HepG2 (cell line): Measurements from ENCODE around the gene DNAJC12. TPM values are rescaled to one million over a fixed set of nuclear protein-coding genes. Genes with fewer than 3 reads are reported as not detected.
A peak's percentile ranks its signal among the peaks of the same experiment; 100 is the strongest.

Experiments used
- ARID3A ChIP-seq: IDR thresholded peaks from 2 replicates; pipeline ENCODE4 v1.6.1; 2012; ENCODE audit warnings: low read depth, low read length, improper control_type of control experiment
- ARNT2 ChIP-seq: sonication (generic); formaldehyde crosslinking; IDR thresholded peaks from 2 replicates; pipeline ENCODE4 v1.8.0; 2022; ENCODE audit warnings: mild to moderate bottlenecking, low read depth, missing genetic modification reagents, moderate library complexity
- BRCA1 ChIP-seq: sonication (generic); formaldehyde crosslinking; IDR thresholded peaks from 2 replicates; pipeline ENCODE4 v1.4.0; 2020; ENCODE audit warnings: missing genetic modification reagents
- CHD4 ChIP-seq: fragments of 200-600 bp; sonication (generic); IDR thresholded peaks from 2 replicates; pipeline ENCODE4 v1.7.0; 2017; ENCODE audit warnings: mild to moderate bottlenecking, low read length, borderline replicate concordance
- CTCF ChIP-seq: sonication (generic); formaldehyde crosslinking; IDR thresholded peaks from 2 replicates; pipeline ENCODE4 v1.5.0; 2020; ENCODE audit warnings: mild to moderate bottlenecking, missing genetic modification reagents, moderate library complexity
- HDAC1 ChIP-seq: sonication (generic); formaldehyde crosslinking; IDR thresholded peaks from 2 replicates; pipeline ENCODE4 v1.5.1; 2020; ENCODE audit warnings: mild to moderate bottlenecking, missing genetic modification reagents
- KLF16 ChIP-seq, 2 experiments: sonication (generic) in 1 of 2; formaldehyde crosslinking in 1 of 2; IDR thresholded peaks; 2 replicates each; pipeline versions ENCODE4 v1.6.1 to v1.8.0; 2016 to 2023; ENCODE audit warnings: missing genetic modification reagents in 2 of 2, missing compliant biosample characterization in 1 of 2
- NFIC ChIP-seq: IDR thresholded peaks from 2 replicates; pipeline ENCODE4 v1.6.1; 2012; ENCODE audit warnings: mild to moderate bottlenecking, low read length, inconsistent platforms
- STAT6 ChIP-seq: sonication (generic); formaldehyde crosslinking; IDR thresholded peaks from 2 replicates; pipeline ENCODE4 v1.4.0; 2020; ENCODE audit warnings: missing genetic modification reagents, mild to moderate bottlenecking, borderline replicate concordance
- TFE3 ChIP-seq: IDR thresholded peaks from 2 replicates; pipeline ENCODE4 v1.6.1; 2016
- ZIK1 ChIP-seq: sonication (generic); formaldehyde crosslinking; IDR thresholded peaks from 2 replicates; pipeline ENCODE4 v1.5.0; 2020; ENCODE audit warnings: mild to moderate bottlenecking, low read depth, missing genetic modification reagents, borderline replicate concordance
- ZNF280B ChIP-seq: sonication (generic); formaldehyde crosslinking; IDR thresholded peaks from 2 replicates; pipeline ENCODE4 v1.5.0; 2020; ENCODE audit warnings: missing genetic modification reagents, mild to moderate bottlenecking, borderline replicate concordance
- ZNF446 ChIP-seq: sonication (generic); formaldehyde crosslinking; IDR thresholded peaks from 2 replicates; pipeline ENCODE4 v1.5.0; 2020; ENCODE audit warnings: mild to moderate bottlenecking, missing genetic modification reagents
- ZNF460 ChIP-seq: sonication (generic); formaldehyde crosslinking; IDR thresholded peaks from 2 replicates; pipeline ENCODE4 v1.5.1; 2020; ENCODE audit warnings: missing genetic modification reagents, mild to moderate bottlenecking, borderline replicate concordance
- ZNF468 ChIP-seq: sonication (generic); formaldehyde crosslinking; IDR thresholded peaks from 2 replicates; pipeline ENCODE4 v1.8.0; 2022; ENCODE audit warnings: mild to moderate bottlenecking, moderate library complexity, missing genetic modification reagents
- ZNF484 ChIP-seq: sonication (generic); formaldehyde crosslinking; IDR thresholded peaks from 2 replicates; pipeline ENCODE4 v1.5.1; 2020; ENCODE audit warnings: mild to moderate bottlenecking, low read depth, missing genetic modification reagents, borderline replicate concordance
- ZSCAN12 ChIP-seq: sonication (generic); formaldehyde crosslinking; IDR thresholded peaks from 2 replicates; pipeline ENCODE4 v1.9.0; 2021; ENCODE audit warnings: mild to moderate bottlenecking, missing genetic modification reagents
- polyA plus RNA-seq, 8 experiments: library from polyadenylated mRNA; depleted of rRNA in 3 of 8; stranded (reverse) in 7 of 8; unstranded in 1 of 8; fragments of >200 nt; fragmentation: Illumina TruSeq in 4 of 8; extraction: Trizol in 4 of 8; gene quantifications; 2 replicates each; pipeline versions ENCODE4 v1.2.1 to v1.2.3, GENCODE V29; 2011 to 2016; ENCODE audit warnings: low read depth in 4 of 8, missing spikeins in 1 of 8, mixed read lengths in 1 of 8; ENCODE audit not compliant: insufficient read depth in 1 of 8
- total RNA-seq, 5 experiments: library from RNA; depleted of rRNA; stranded (reverse); fragments of >200 nt; fragmentation: Illumina TruSeq; extraction: Trizol; gene quantifications; 2 replicates each; pipeline ENCODE4 v1.2.3, GENCODE V29; 2016; ENCODE audit warnings: low read depth in 1 of 5

DNAJC12 gene
- total and polyA plus RNA-seq, 2 of the 13 experiments (the other 11 are each of a cell fraction or from before 2014, with no cell fraction given): 11.6 to 43.9 TPM

- TF ChIP-seq BRCA1 (CRISPR knock-in tag) (no peak), KLF16 (CRISPR knock-in tag; IDR thresholded peaks at IDR 0.05) (peak in 1 of 2 experiments; percentile 43; a peak in 1 of 4 replicates), ARID3A (no peak), ZNF460 (CRISPR knock-in tag) (no peak), ZNF280B (CRISPR knock-in tag) (no peak), TFE3 (CRISPR knock-in tag) (peak; percentile 48; the same call in 1 of the 2 replicates), CTCF (peak; percentile 36; the same call in 1 of the 2 replicates), ZSCAN12 (CRISPR knock-in tag) (no peak), CHD4 (no peak), ZNF446 (CRISPR knock-in tag) (no peak), ZIK1 (CRISPR knock-in tag) (no peak), STAT6 (CRISPR knock-in tag) (no peak), ZNF484 (no peak), HDAC1 (CRISPR knock-in tag) (peak; percentile 56), ZNF468 (CRISPR knock-in tag) (no peak), NFIC (peak; percentile 46; the same call in 1 of the 2 replicates), ARNT2 (CRISPR knock-in tag) (no peak)
Measured at GRCh38 chr10:67837541-67838314, at the start of gene DNAJC12 (continued).
